SKM-1 (cell line): ENCODE measurements around the gene ANKRD52.
"Not testable (repeated sequence)": the region's sequence is repeated elsewhere in the genome, so short reads cannot be mapped to it uniquely, and the experiment has no call there.

Experiments
- DNase-seq: peaks from one replicate; lab custom pipeline; 2025; ENCODE audit not compliant: unreplicated experiment; lab: John Stamatoyannopoulos, UW

Gene ANKRD52

DNA sequence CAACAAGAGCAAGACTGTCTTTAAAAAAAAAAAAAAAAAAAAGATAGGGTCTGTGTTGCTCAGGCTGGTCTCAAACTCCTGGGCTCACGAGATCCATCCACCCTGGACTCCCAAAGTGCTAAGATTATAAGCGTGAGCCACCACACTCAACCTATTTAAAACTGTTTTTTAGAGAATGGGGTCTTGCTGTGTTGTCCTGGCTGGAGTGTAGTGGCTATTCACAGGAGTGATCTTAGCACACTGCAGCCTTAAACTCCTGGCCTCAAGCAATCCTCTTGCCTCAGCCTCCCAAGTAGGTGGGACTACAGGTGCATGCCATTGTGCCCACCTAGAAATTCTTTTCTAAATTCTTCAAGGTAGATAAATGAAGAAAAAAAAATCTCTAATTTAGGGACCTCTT, 16.1 kb upstream of the ANKRD52 start:
- no peak for DNase-seq

DNA sequence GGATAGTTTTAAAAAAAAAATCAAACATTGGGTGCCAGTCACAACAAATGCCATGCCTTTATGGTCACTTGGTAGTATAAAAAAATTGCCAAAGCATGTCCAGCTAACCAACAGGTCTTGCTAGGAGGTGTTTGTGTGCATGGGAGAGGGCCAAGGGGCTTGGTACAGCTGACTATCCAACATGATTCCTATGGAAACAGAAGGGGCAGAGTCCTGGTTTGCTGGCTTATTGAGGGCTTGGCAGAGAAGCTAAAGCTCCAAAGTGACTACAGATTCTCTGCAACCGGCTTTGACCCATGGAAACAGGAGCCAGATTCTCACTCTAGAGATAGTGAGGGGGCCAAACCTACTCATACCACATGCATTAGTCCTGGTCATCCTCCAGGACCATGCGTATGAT, 14.3 kb upstream of the ANKRD52 start:
- DNase-seq, result not testable (repeated sequence)

DNA sequence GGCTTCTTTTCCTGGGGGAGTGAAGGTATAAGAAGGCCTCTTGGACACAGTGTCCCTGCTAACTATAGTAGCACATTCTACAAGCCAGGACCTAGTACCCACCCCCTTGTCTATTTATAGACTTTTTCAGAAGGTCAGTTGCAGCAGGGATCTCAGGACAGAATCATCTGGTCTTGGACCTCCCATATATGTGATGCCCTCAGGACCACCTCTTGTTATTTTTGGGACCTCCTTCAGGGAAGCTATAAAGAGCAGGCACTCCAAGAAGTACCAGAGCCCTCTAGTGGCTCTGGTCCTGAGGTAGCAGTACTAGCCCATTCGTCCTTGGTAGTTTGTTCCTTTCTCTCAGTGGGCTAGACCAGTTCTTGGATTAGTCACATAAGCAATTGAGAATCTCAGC, 12.8 kb upstream of the ANKRD52 start:
- no peak for DNase-seq

DNA sequence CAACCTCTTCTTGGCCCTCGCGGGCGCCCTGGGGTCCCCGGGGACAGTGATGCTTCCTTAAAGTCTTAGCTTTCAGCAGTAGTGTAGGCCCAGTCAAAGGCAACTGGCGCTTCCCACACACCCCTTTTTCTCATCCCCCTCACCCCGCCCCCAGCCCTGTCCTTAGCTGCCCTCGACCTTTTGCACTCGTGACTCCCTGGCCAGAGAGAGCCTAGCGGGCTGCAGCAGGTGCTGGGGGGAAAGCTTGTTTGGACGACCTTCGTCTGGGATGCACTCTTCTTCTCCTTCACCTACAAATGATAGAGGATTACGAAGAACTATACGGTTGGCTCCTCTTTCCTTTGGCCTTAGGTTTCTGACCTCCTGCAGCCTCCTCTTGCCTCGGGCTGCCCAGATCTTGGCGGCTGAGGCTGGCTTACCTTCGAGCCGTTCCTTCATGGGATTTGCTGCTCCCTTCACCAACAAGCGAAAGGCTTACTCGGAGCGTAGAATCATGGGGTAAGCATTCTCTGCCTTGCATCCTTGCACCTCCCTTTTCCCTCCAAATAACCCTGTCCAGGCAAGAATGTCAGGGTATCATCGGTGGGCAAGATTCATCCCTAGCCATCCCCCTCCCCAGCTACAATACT, 9.4 kb upstream of the ANKRD52 start:
- DNase-seq, result no peak

DNA sequence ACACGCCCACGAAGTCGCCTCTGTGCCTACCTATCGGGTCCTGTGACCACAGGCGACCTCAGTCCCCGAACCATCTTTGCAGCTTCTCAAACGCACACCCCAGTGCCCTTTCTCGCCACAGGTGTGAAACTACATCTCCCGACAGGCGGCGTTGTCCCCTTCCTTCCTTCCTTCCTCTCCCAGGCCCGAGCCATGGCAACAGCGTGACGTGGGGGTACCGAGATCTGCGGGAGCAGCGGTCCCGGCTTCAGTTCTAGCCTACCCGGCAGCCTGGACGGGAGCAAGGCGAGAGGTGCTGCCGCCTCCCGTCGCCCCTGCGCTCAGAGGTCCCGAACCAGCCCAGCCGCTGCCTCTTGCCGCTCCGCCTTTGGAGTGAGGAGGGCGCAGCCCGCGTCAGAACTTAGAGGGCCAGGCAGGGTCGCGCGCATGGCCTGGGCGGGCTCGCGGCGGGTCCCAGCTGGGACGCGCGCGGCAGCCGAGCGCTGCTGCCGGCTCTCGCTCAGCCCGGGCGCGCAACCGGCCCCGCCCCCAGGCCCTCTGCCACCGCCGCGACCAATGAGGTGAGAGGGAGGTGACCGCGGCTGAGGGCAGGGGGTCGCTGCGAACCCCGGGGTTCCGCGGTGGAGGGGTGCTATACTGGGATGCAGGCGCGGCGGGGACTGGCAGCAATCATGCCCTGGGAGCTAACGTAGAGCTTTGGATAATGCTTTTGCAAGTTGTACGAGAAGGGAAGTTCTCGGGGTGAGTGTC, 8.7 kb upstream of the ANKRD52 start, which contains the start of gene COQ10A:
Gene COQ10A (plus strand): TSS at position 250 of the 750 bp plus-strand sequence. CDS start 177 bp downstream, at position 427.
- no peak for DNase-seq

DNA sequence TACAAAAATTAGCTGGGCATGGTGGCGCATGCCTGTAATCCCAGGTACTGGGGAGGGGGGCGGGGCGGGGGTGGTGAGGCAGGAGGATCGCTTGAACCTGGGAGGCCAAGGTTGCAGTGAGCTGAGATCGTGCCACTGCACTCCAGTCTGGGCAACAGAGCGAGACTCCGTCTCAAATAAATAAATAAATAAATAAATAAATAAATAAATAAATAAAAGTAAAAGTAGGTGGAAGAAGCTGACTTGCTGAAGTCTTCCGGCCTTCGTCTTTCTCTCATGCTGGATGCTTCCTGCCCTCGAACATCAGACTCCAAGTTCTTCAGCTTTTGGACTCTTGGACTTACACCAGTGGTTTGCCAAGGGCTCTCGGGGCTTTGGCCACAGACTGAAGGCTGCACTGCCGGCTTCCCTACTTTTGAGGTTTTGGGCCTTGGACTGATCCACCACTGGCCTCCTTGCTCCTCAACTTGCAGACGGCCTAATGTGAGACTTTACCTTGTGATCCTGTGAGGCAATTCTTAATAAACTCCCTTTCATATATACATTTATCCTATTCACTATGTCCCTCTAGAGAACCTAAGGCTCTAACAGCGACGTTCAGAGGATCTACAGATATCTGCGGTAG, 8.0 kb upstream of the ANKRD52 start:
- not testable (repeated sequence) for DNase-seq

DNA sequence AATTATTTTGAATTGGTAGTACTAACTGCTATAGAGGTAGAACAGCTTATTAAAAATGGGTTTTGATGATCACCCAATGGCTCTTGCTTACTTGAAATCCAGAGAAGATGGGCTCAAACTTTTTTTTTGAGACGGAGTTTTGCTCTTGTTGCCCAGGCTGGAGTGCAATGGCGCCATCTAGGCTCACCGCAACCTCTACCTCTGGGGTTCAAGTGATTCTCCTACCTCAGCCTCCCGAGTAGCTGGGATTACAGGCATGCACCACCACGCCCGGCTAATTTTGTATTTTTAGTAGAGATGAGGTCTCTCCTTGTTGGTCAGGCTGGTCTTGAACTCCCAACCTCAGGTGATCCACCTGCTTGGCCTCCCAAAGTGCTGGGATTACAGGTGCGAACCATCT, 4.8 kb upstream of the ANKRD52 start:
- not testable (repeated sequence) for DNase-seq

DNA sequence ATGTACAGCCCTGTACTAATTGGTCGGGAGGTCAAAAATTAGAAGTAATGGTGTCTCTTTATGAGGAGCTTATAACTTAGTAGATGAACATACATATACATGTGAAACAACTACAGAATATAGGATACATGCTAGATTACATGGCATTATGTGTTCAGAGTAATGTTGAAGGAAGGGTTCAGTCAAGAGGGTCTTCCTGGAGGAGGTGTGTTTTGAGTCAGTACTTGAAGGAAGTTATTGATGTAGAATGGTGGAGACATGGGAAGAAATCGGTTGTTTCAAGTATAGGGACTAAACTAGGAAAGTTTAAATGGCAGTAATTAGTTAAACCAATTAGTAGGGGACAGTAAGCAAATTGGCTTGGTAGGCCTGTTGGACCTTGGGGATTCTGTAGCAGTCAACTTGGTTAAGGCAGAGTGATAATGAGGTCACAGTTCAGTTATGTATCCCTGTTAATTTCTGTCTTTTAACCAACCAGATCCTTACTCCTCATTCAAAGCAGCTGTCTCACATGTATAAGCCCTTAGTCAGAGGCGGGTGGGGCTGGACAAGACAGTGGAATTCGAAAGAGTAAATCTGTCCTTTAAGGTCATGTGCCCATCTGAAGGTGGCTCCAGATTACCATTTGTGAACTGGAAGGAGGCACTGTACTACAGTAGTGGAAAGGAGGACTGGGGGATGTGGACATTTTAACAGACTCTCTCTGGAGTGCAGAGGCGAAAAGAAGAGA, 3.5 kb upstream of the ANKRD52 start:
- no peak for DNase-seq

DNA sequence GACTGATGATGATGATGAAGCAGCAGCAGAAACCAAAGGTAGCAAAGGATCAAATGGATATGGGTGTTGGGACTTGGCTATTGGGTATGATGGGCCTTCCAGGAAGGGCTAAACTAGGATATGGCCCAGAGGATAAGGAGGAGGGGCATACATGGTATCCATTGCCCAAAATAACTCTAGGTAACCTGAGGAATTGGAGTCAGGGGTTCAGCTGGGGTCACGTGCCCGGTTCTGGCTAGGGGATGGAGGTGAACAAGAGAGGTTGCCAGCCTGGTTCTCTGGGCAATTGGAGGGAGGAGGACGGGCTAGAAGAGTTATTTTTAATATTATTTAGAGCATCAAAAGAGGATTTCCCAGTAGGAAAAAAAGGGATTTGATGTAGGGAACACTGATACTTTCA, 2.7 kb upstream of the ANKRD52 start:
- DNase-seq, result no peak

DNA sequence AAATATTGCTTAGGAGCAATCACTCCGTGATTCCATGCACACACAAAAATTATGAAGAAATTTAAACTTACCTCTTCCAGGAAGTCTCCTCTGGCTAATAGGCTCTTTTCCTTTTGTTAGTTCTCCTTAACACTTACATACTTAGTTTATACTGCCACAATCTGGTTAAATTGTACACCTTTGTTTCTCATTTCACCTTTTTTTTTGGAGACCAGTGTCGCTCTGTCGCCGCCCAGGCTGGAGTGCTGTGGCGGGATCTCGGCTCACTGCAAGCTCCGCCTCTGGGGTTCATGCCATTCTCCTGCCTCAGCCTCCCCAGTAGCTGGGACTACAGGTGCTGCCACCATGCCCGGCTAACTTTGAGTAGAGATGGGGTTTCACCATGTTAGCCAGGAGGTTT, 2.2 kb upstream of the ANKRD52 start:
- DNase-seq, result no peak

DNA sequence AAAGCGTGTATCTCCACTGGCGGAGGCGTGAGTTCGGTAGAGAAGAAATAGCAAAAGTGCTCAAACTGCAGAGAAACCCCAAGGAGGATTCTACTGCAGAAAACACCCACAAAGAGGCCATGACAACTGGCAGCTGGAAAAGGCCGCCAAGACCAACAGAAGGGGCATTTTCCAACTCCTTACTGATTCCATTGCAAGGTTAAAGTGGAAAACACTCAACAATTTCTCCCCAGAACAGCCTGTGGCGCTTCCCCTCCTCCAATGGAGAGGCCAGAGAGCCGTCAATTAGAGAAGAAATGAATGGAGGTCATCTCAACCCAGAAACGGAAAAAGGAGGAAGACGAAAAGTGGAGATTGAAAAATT, 618 bp upstream of the ANKRD52 start:
- DNase-seq, result no peak

DNA sequence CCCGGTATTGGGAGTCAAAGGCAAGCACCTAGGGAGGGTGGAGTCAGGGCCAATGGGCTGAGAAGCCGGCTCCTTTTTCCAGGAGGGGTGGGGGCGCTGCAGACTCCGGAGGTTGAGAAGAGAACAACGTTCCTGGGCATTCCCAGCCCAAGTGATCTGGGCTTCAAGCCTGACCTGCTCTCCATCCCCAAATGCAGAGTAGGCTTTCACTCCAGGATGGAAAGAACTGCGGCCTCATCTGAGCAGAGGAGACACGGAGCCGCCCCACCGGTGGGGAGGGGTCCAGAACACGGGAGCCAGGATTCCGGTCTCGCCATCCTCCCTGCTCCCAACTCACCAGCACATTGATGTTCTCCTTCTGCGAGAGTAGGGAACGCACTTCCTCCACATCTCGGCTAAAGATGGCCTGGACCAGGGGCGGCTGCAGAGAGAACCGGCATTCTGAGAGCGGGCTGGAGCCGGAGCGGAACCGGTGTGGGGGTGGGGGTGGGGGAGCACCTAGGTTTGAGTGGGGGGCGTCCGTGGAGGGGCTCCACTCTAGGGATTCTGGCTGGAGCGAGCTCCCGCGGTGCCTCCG, 605 bp downstream of the ANKRD52 start:
- DNase-seq, result no peak

DNA sequence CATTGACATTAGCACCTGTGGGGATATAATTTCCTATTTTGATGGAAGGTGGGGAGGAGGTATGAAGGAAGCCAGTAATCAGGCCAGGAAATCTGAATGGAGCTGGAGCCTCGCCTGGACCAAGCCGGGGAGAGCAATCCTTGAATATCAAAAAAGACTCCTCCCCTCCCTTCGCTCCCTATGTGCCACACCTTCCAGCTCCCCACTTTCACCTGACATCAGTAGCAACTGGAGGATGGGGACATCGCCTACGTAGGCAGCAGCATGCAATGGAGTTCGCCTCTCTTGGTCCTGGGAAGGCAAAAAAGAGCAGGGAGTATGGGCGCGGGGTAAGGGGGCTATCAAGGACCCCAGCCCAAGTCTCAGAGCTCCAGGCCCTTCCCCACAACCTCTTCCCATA, 1.1 kb downstream of the ANKRD52 start:
- no peak for DNase-seq

DNA sequence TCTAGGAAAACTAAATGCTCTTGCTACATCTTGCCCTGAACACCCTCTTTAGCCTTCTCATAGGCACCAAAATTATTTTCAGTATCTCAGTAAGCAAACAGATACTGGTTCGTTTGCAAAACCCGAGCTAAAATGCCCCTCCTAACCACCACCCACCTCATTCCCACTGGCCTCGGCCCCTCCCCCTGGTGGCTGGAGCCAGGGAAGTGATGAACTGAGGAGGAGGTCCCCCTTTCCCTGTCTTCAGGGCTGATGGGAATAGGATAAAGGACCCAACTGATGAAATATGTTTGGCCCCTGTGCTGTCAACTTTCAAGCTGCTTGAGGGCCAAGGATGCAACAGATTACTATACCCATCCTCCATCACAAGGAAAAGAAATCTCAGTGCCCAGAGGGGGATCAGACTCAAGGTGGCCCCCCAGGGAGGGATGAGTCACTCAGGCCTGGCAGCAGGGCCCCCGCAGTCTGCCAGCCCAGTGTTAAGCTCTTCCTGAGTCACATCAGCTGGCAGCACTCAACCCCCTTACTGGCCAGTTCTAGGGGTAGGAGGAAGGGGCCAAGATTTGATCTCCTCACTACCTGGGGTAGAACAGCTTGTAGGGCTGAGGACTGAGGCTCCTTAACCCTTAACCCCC, 1.7 kb downstream of the ANKRD52 start:
- no peak for DNase-seq

DNA sequence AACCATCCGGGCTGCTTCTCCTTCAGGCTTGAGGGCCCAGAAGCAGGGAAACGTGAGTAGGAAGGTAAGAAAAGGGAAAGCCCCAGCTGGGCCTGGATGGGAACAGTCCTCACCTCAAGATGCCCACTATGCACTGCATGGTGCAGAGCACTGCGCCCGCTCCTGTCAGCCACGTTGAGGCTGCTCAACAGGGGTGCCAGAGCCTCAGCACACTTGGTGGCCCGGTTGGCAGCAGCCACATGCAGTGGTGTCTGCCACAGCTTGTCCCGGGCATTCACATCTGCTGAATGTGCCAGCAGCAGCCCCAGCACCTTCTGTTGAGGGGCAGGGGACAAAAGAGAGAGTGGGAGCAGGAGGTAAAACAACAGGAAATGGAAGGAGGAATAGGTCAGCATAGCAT, 2.5 kb downstream of the ANKRD52 start:
- DNase-seq, result no peak

DNA sequence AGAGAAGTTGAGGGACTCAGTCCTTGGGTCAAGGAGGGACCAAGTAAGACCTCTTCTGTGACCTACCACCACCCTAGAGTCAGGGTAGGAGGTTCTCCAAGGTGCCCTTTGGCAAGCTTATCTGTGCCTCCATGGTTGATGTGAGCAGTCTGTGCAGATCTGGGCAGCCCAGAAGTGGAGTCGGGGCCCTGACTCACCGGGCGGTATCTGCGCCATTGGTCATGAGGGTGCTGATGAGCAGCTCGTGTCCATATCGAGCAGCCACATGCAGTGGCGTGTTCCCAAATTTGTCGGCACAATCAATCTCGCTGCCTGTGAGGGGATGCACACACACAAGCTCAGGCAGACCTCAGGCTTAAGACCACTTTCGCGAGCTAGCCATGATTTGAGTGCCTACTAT, 5.1 kb downstream of the ANKRD52 start:
- DNase-seq, result no peak

DNA sequence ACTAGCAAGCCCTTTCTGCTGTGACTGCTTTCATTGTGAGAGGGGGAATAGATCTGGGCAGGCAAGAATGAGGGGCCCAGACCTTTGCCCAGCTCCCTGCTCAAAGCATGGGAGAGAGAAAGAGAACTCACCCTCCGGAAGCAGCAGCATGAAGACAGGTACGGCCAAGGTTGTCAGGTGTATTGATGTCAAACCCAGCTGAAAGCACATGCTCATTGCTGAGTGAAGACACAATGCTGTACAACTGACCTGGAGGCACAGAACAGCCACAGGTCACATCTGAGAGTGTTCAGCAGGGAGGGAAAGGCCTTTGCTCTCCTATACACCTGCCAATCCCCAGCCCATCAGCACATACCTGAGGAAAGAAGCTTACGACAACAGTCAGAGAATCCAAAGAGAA, 5.5 kb downstream of the ANKRD52 start:
- DNase-seq, result no peak

DNA sequence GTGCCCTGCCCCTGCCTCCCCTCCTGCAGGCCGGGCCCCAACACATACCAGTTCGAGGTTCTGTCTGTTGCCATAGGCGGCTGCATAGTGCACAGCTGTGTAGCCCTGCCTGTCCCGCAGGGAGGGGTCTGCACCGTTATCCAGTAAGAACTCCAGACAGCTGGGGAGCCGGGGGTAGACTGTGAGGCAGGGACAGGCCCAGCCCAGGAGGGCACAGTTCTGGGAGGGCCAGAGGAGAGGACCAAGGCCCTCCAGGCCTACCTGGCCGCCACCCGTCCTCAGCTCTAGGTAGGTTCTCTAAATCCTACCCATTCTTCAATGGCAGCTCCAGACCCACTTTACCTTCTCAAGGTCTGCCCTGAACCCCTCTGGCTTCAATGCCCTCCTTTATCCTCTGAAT, 9.5 kb downstream of the ANKRD52 start:
- no peak for DNase-seq

DNA sequence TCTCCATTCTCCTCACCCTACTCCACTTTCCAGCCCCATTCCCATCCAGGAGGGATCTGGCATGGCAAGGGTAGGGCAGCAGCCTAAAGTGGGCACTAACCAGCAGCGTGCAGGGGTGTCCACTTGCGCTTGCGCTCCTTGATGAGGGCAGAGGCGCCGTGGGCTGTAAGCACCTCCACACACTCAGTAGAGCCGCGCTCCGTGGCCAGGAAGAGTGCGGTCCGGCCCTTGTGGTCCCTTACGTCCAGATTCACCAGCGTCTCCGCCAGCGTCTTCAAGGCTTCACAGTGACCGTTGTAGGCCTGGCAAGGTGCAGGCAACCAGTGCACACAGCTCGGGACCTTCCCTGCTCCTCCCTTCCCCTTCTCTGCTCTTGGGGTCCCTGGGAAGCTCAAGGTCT, 10.3 kb downstream of the ANKRD52 start:
- no peak for DNase-seq

DNA sequence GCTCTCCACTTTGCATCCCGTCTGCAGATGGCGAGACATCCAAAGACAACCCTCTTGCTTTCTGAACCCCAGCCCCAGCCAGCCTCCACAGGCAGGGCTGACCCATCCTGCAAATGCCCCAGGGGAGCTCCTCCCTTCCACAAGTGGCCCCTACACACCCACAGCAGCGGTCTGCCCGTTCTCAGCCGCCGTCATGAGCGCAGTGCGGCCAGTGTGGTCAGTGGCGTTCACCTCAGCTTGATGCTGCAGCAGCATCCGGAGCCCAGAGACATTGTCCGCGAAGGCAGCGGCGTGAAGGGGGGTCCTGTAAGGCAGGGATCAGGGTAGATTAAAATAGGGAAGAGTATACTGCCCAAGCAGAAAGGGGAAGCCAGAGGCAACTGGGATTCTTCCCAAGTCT, 13.7 kb downstream of the ANKRD52 start:
- DNase-seq, result no peak

DNA sequence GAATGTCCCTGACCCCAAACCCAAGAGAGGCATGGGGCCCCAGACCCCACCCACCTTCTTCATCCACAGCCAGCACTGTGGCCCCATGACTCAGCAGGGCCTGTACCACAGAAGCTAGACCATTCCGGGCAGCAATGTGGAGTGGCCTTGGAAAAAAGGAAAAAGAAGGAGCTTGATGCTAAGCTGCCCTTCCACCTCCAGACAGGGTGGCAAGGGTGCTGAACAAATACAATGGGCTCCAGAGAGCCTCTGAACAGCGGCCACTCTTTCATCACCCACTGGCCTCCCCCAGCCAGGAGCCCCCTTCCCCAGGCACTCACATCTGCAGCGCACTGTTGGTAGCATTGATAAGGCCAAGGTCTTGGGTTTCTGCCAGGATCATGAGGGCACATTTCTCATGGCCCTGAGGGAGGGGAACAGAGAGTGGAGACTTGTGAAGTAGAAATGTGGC, 14.4 kb downstream of the ANKRD52 start:
- no peak for DNase-seq
